ENCODE measurements around the gene EDAR. TPM values are rescaled to one million over a fixed set of nuclear protein-coding genes. Genes with fewer than 3 reads are reported as not detected.
A peak's percentile ranks its signal among the peaks of the same experiment; 100 is the strongest.

Gene EDAR
- total RNA-seq, 2 donors from 2014 or later = not detected

GRCh38 chr2:108946442-108946841 is 42.6 kb downstream of the EDAR start:
- peaks cover 13% of the 10 kb centered on the region for H3K27me3 Mint-ChIP-seq (ENCODE audit: insufficient read depth)
- H3K9me3 Mint-ChIP-seq = peaks cover 35% of the 10 kb centered on the region
- WGBS, 2 experiments (ENCODE audit: insufficient coverage in 1 of 2, insufficient read length in 1 of 2) = 93% methylated on average over 1 of the region's 1 CpG; no CpG with 5 or more reads in 1 of the 2 experiments
- Histone ChIP-seq H3K4me3 (ENCODE audit: low read length) (no peak overlapping the region), H3K36me3 (ENCODE audit: control insufficient read depth, insufficient read depth, low read length) (no peaks in the 10 kb centered on the region), H3K4me1 (ENCODE audit: control insufficient read depth, insufficient read depth, low read length) (no peaks in the 10 kb centered on the region), H3K9me3 (ENCODE audit: control insufficient read depth, low read length) (peaks cover 32% of the 10 kb centered on the region), H3K9ac (ENCODE audit: extremely low read depth, low read length, poor library complexity, severe bottlenecking) (no peak overlapping the region), H3K27me3 (ENCODE audit: control insufficient read depth, insufficient read depth, low read length, poor library complexity, severe bottlenecking) (no peaks in the 10 kb centered on the region), H3K27ac (ENCODE audit: low read depth, low read length) (no peak overlapping the region)
- H3K27ac Mint-ChIP-seq = no peak overlapping the region
- no peak for DNase-seq
- H3K36me3 Mint-ChIP-seq (ENCODE audit: low read depth) = no peaks in the 10 kb centered on the region
- no peak overlapping the region for H3K4me3 Mint-ChIP-seq
- no peaks in the 10 kb centered on the region for H3K4me1 Mint-ChIP-seq
- TF ChIP-seq, protein P1, sequence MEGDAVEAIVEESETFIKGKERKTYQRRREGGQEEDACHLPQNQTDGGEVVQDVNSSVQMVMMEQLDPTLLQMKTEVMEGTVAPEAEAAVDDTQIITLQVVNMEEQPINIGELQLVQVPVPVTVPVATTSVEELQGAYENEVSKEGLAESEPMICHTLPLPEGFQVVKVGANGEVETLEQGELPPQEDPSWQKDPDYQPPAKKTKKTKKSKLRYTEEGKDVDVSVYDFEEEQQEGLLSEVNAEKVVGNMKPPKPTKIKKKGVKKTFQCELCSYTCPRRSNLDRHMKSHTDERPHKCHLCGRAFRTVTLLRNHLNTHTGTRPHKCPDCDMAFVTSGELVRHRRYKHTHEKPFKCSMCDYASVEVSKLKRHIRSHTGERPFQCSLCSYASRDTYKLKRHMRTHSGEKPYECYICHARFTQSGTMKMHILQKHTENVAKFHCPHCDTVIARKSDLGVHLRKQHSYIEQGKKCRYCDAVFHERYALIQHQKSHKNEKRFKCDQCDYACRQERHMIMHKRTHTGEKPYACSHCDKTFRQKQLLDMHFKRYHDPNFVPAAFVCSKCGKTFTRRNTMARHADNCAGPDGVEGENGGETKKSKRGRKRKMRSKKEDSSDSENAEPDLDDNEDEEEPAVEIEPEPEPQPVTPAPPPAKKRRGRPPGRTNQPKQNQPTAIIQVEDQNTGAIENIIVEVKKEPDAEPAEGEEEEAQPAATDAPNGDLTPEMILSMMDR (conservative IDR thresholded peaks at IDR 0.05) = no peak

DNA sequence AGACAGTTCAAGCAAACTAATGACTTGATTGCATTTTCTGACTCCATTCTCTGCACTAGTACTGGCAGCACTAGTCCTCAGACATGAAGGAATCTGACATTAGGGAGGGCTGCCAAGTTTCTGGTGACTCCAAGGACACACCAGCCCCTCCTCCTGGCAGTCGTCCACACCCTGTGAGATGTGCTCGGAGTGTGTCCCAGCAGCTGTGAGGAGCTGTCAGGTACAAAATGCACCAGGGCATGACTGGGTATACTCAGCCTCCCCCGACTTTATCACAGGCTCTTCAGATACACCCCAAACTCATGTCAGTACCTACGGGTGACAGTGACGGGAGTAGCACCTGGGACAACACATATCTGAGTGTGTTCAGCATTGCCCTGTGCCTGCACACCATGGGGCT is 43.1 kb downstream of the EDAR start:
- Mint-ChIP-seq H3K27me3 (ENCODE audit: insufficient read depth) (peaks cover 13% of the 10 kb centered on the region), H3K4me1 (no peaks in the 10 kb centered on the region), H3K27ac (no peak overlapping the region), H3K4me3 (no peak overlapping the region), H3K9me3 (peaks cover 35% of the 10 kb centered on the region), H3K36me3 (ENCODE audit: low read depth) (no peaks in the 10 kb centered on the region)
- Histone ChIP-seq H3K4me3 (ENCODE audit: low read length) (no peak overlapping the region), H3K9ac (ENCODE audit: extremely low read depth, low read length, poor library complexity, severe bottlenecking) (no peak overlapping the region), H3K27ac (ENCODE audit: low read depth, low read length) (no peak overlapping the region), H3K9me3 (ENCODE audit: control insufficient read depth, low read length) (peaks cover 32% of the 10 kb centered on the region), H3K36me3 (ENCODE audit: control insufficient read depth, insufficient read depth, low read length) (no peaks in the 10 kb centered on the region), H3K27me3 (ENCODE audit: control insufficient read depth, insufficient read depth, low read length, poor library complexity, severe bottlenecking) (no peaks in the 10 kb centered on the region), H3K4me1 (ENCODE audit: control insufficient read depth, insufficient read depth, low read length) (no peaks in the 10 kb centered on the region)
- DNase-seq = no peak
- TF ChIP-seq, protein P1 (conservative IDR thresholded peaks at IDR 0.05) = no peak
- WGBS, 2 experiments (ENCODE audit: insufficient coverage in 1 of 2, insufficient read length in 1 of 2) = 93 to 97% methylated on average over 3 to 5 of the region's 5 CpGs

- Histone ChIP-seq H3K27ac (ENCODE audit: low read depth, low read length) (no peak overlapping the region), H3K4me1 (ENCODE audit: control insufficient read depth, insufficient read depth, low read length) (no peaks in the 10 kb centered on the region), H3K4me3 (ENCODE audit: low read length) (no peak overlapping the region), H3K9me3 (ENCODE audit: control insufficient read depth, low read length) (peaks cover 32% of the 10 kb centered on the region), H3K27me3 (ENCODE audit: control insufficient read depth, insufficient read depth, low read length, poor library complexity, severe bottlenecking) (no peaks in the 10 kb centered on the region), H3K9ac (ENCODE audit: extremely low read depth, low read length, poor library complexity, severe bottlenecking) (no peak overlapping the region), H3K36me3 (ENCODE audit: control insufficient read depth, insufficient read depth, low read length) (no peaks in the 10 kb centered on the region)
- H3K27ac Mint-ChIP-seq = no peak overlapping the region
- H3K36me3 Mint-ChIP-seq (ENCODE audit: low read depth) = no peaks in the 10 kb centered on the region
- peaks cover 12% of the 10 kb centered on the region for H3K27me3 Mint-ChIP-seq (ENCODE audit: insufficient read depth)
- WGBS, 2 experiments (ENCODE audit: insufficient coverage in 1 of 2, insufficient read length in 1 of 2) = 82 to 84% methylated on average over 11 to 16 of the region's 16 CpGs
- TF ChIP-seq, protein P1 (conservative IDR thresholded peaks at IDR 0.05) = peak; percentile 62
- H3K4me1 Mint-ChIP-seq = no peaks in the 10 kb centered on the region
- peaks cover 35% of the 10 kb centered on the region for H3K9me3 Mint-ChIP-seq
- no peak overlapping the region for H3K4me3 Mint-ChIP-seq
- peak; percentile 87 for DNase-seq
Observed at GRCh38 chr2:108944601-108945331, 44.3 kb downstream of the EDAR start.
